Mesendoderm (in vitro differentiated cells): ENCODE data around the gene ZNF142.

Source experiments
- DNase-seq: peaks from one replicate; pipeline ENCODE4 v3.0.0; 2013
- H2AK5ac ChIP-seq: 2 replicates; pipeline ENCODE4 v1.6.1; 2013; ENCODE audit warnings: low read length, inconsistent platforms
- H2BK120ac ChIP-seq: 2 replicates; pipeline ENCODE4 v1.6.1; 2013; ENCODE audit warnings: low read depth, mild to moderate bottlenecking, low read length, moderate library complexity, mixed read lengths
- H2BK15ac ChIP-seq: replicated peaks from 2 replicates; pipeline ENCODE4 v1.6.1; 2013; ENCODE audit warnings: low read depth, mild to moderate bottlenecking, moderate library complexity
- H2BK5ac ChIP-seq: 2 replicates; pipeline ENCODE4 v1.6.1; 2013; ENCODE audit warnings: low read length, inconsistent platforms
- H3K18ac ChIP-seq: 2 replicates; pipeline ENCODE4 v1.6.1; 2013; ENCODE audit warnings: mild to moderate bottlenecking, low read length, mixed read lengths
- H3K23ac ChIP-seq: one replicate; pipeline ENCODE4 v1.6.1; 2013; ENCODE audit warnings: low read length
- H3K27ac ChIP-seq: 2 replicates; pipeline ENCODE4 v1.5.1; 2013; ENCODE audit warnings: low read depth, mild to moderate bottlenecking, inconsistent platforms, low read length, moderate library complexity
- H3K27me3 ChIP-seq: 2 replicates; pipeline ENCODE4 v1.6.1; 2013; ENCODE audit warnings: low read length, control low read depth, mild to moderate bottlenecking, inconsistent platforms; ENCODE audit not compliant: insufficient read depth, poor library complexity
- H3K36me3 ChIP-seq: 2 replicates; pipeline ENCODE4 v1.6.1; 2013; ENCODE audit warnings: low read length, inconsistent platforms; ENCODE audit not compliant: control insufficient read depth, insufficient read depth
- H3K4ac ChIP-seq: one replicate; pipeline ENCODE4 v1.6.1; 2013; ENCODE audit warnings: low read depth, mild to moderate bottlenecking, low read length, moderate library complexity
- H3K4me1 ChIP-seq: 2 replicates; pipeline ENCODE4 v1.6.1; 2013; ENCODE audit warnings: low read depth, low read length, inconsistent platforms; ENCODE audit not compliant: control insufficient read depth
- H3K4me2 ChIP-seq: 2 replicates; pipeline ENCODE4 v1.6.1; 2013; ENCODE audit warnings: low read length
- H3K4me3 ChIP-seq: 2 replicates; pipeline ENCODE4 v1.5.1; 2013; ENCODE audit warnings: mild to moderate bottlenecking, low read length
- H3K56ac ChIP-seq: one replicate; pipeline ENCODE4 v1.6.1; 2013; ENCODE audit warnings: low read length
- H3K79me1 ChIP-seq: 2 replicates; pipeline ENCODE4 v1.6.1; 2013; ENCODE audit warnings: low read length, inconsistent platforms
- H3K79me2 ChIP-seq: 2 replicates; pipeline ENCODE4 v1.6.1; 2013; ENCODE audit warnings: mild to moderate bottlenecking, low read length; ENCODE audit not compliant: control insufficient read depth, insufficient read depth
- H3K9ac ChIP-seq: 2 replicates; pipeline ENCODE4 v1.6.1; 2013; ENCODE audit warnings: low read length, inconsistent platforms
- H4K5ac ChIP-seq: one replicate; pipeline ENCODE4 v1.6.1; 2013; ENCODE audit warnings: low read length
- H4K8ac ChIP-seq: one replicate; pipeline ENCODE4 v1.6.1; 2013; ENCODE audit warnings: low read depth, mild to moderate bottlenecking, control low read depth, low read length, moderate library complexity
- WGBS: extraction: QIAGEN DNeasy Blood & Tissue Kit; methylation state at CpG from one replicate; pipeline ENCODE4 v1.1.7; 2013; ENCODE audit warnings: low lambda C conversion rate, missing lambda C conversion rate; ENCODE audit not compliant: insufficient coverage; ENCODE audit errors: extremely low coverage; 5-methylcytosine and 5-hydroxymethylcytosine counted together

ZNF142 gene

GRCh38 chr2:218662377-218662776, 3.0 kb upstream of the ZNF142 start:
- Histone ChIP-seq H4K5ac (no peak overlapping the region), H2BK15ac (no peak overlapping the region), H3K36me3 (peaks cover 8% of the 10 kb centered on the region), H3K4me3 (no peak overlapping the region), H3K79me2 (peaks cover 3% of the 10 kb centered on the region), H3K9ac (no peak overlapping the region), H3K18ac (no peak overlapping the region), H2BK120ac (no peak overlapping the region), H3K27ac (no peak overlapping the region), H3K4me1 (no peaks in the 10 kb centered on the region), H3K23ac (no peak overlapping the region), H2AK5ac (no peak overlapping the region), H4K8ac (no peak overlapping the region), H3K27me3 (no peaks in the 10 kb centered on the region), H3K4ac (no peak overlapping the region), H3K56ac (no peak overlapping the region), H2BK5ac (no peak overlapping the region), H3K4me2 (no peak overlapping the region), H3K79me1 (peaks cover 5% of the 10 kb centered on the region)
- WGBS, result no CpG with 5 or more reads among the region's 7 CpGs
- DNase-seq, result no peak

GRCh38 chr2:218659988-218660358, 550 bp upstream of the ZNF142 start:
- Histone ChIP-seq H3K23ac (no peak overlapping the region), H4K8ac (no peak overlapping the region), H3K4me3 (peak overlapping the region; percentile 71), H2AK5ac (no peak overlapping the region), H3K79me2 (peaks cover 3% of the 10 kb centered on the region), H3K4me2 (peak overlapping the region; percentile 84), H2BK5ac (no peak overlapping the region), H3K27me3 (no peaks in the 10 kb centered on the region), H3K4ac (no peak overlapping the region), H3K79me1 (peaks cover 11% of the 10 kb centered on the region), H3K9ac (peak overlapping the region; percentile 79), H3K4me1 (no peaks in the 10 kb centered on the region), H4K5ac (no peak overlapping the region), H3K36me3 (peaks cover 11% of the 10 kb centered on the region), H3K27ac (no peak overlapping the region), H3K56ac (peak overlapping the region; percentile 87), H2BK15ac (no peak overlapping the region), H3K18ac (no peak overlapping the region), H2BK120ac (no peak overlapping the region)
- no peak for DNase-seq
- no CpG with 5 or more reads among the region's 8 CpGs for WGBS

- H2BK5ac ChIP-seq, result no peak overlapping the region
- DNase-seq, result peak; percentile 90
- H3K4me2 ChIP-seq, result peak overlapping the region; percentile 36
- H4K5ac ChIP-seq, result no peak overlapping the region
- H3K18ac ChIP-seq, result peak overlapping the region; percentile 69
- H3K36me3 ChIP-seq, result peaks cover 8% of the 10 kb centered on the region
- peak overlapping the region; percentile 84 for H3K56ac ChIP-seq
- H3K23ac ChIP-seq, result peak overlapping the region; percentile 74
- peak overlapping the region; percentile 49 for H3K4me3 ChIP-seq
- peak overlapping the region; percentile 88 for H3K9ac ChIP-seq
- no peak overlapping the region for H2BK120ac ChIP-seq
- H3K27me3 ChIP-seq, result no peaks in the 10 kb centered on the region
- H3K79me2 ChIP-seq, result peaks cover 3% of the 10 kb centered on the region
- no peaks in the 10 kb centered on the region for H3K4me1 ChIP-seq
- no peak overlapping the region for H2BK15ac ChIP-seq
- no peak overlapping the region for H4K8ac ChIP-seq
- H3K79me1 ChIP-seq, result peaks cover 11% of the 10 kb centered on the region
- H3K4ac ChIP-seq, result peak overlapping the region; percentile 20
- no CpG with 5 or more reads among the region's 27 CpGs for WGBS
- no peak overlapping the region for H2AK5ac ChIP-seq
- no peak overlapping the region for H3K27ac ChIP-seq
Observed at GRCh38 chr2:218658671-218659257, 659 bp downstream of the ZNF142 start.

- Histone ChIP-seq H3K4me3 (no peak overlapping the region), H3K36me3 (peaks cover 7% of the 10 kb centered on the region), H4K5ac (no peak overlapping the region), H3K23ac (no peak overlapping the region), H3K18ac (no peak overlapping the region), H2AK5ac (no peak overlapping the region), H3K79me2 (peaks cover 3% of the 10 kb centered on the region), H2BK120ac (no peak overlapping the region), H2BK5ac (no peak overlapping the region), H3K27me3 (no peaks in the 10 kb centered on the region), H3K9ac (no peak overlapping the region), H3K27ac (no peak overlapping the region), H4K8ac (no peak overlapping the region), H3K4ac (no peak overlapping the region), H3K79me1 (peaks cover 11% of the 10 kb centered on the region), H3K4me2 (no peak overlapping the region), H3K56ac (no peak overlapping the region), H2BK15ac (no peak overlapping the region), H3K4me1 (no peaks in the 10 kb centered on the region)
- no CpG with 5 or more reads among the region's 2 CpGs for WGBS
- no peak for DNase-seq
Observed at GRCh38 chr2:218655751-218656150, 3.7 kb downstream of the ZNF142 start.

GRCh38 chr2:218648787-218649100, 10.7 kb downstream of the ZNF142 start:
- no peak overlapping the region for H3K4me3 ChIP-seq
- no peak overlapping the region for H2AK5ac ChIP-seq
- H3K27me3 ChIP-seq, result no peaks in the 10 kb centered on the region
- H3K4ac ChIP-seq, result no peak overlapping the region
- no peak overlapping the region for H4K8ac ChIP-seq
- H3K27ac ChIP-seq, result no peak overlapping the region
- H2BK5ac ChIP-seq, result no peak overlapping the region
- H2BK15ac ChIP-seq, result no peak overlapping the region
- H3K79me2 ChIP-seq, result no peaks in the 10 kb centered on the region
- no peak overlapping the region for H3K9ac ChIP-seq
- no peak overlapping the region for H2BK120ac ChIP-seq
- no peaks in the 10 kb centered on the region for H3K4me1 ChIP-seq
- no CpG with 5 or more reads among the region's 11 CpGs for WGBS
- no peak overlapping the region for H3K4me2 ChIP-seq
- DNase-seq, result no peak
- H4K5ac ChIP-seq, result no peak overlapping the region
- no peaks in the 10 kb centered on the region for H3K79me1 ChIP-seq
- no peak overlapping the region for H3K18ac ChIP-seq
- H3K56ac ChIP-seq, result no peak overlapping the region
- H3K36me3 ChIP-seq, result peaks cover 22% of the 10 kb centered on the region
- no peak overlapping the region for H3K23ac ChIP-seq

GRCh38 chr2:218648088-218648786, 11.2 kb downstream of the ZNF142 start:
- H3K18ac ChIP-seq, result no peak overlapping the region
- no peak overlapping the region for H4K5ac ChIP-seq
- H3K79me2 ChIP-seq, result no peaks in the 10 kb centered on the region
- no peak overlapping the region for H2BK15ac ChIP-seq
- H3K4me2 ChIP-seq, result no peak overlapping the region
- no peak overlapping the region for H2BK5ac ChIP-seq
- H3K4ac ChIP-seq, result no peak overlapping the region
- H3K36me3 ChIP-seq, result peaks cover 22% of the 10 kb centered on the region
- no peak overlapping the region for H3K23ac ChIP-seq
- H3K4me1 ChIP-seq, result no peaks in the 10 kb centered on the region
- no peak overlapping the region for H3K56ac ChIP-seq
- H3K79me1 ChIP-seq, result no peaks in the 10 kb centered on the region
- H3K4me3 ChIP-seq, result no peak overlapping the region
- no peak overlapping the region for H3K27ac ChIP-seq
- H3K27me3 ChIP-seq, result no peaks in the 10 kb centered on the region
- H2AK5ac ChIP-seq, result no peak overlapping the region
- no peak overlapping the region for H3K9ac ChIP-seq
- no peak overlapping the region for H2BK120ac ChIP-seq
- H4K8ac ChIP-seq, result no peak overlapping the region
- peak; percentile 74 for DNase-seq
- WGBS, result no CpG with 5 or more reads among the region's 9 CpGs
